ENCODE results near the gene HAS3.

The HAS3 gene

DNA sequence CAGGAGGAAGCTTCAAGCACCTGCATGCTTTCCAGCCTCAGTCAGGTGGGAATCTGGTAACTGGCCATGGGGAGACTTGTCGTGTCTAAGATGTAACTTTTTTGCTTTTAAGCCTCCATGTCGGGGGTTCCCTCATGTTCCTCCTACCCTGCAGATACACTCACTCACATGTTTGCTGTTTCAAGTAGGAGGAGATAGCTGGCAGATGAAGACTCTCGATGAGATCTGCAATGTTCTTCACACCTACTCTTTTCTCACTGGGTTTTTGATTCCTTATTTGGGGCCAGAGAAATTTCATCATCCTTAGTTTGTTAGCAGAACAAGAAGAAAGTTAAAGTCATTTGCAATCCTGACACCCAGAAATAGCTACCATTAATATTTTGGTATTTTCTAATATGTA is 51.7 kb downstream of the HAS3 start:
- no peak for DNase-seq

- no peak for DNase-seq
These were observed 54.7 kb downstream of the HAS3 start for GRCh38 chr16:69160192-69160591.

GRCh38 chr16:69165584-69165983 is 60.1 kb downstream of the HAS3 start:
- no peak for DNase-seq

GRCh38 chr16:69166221-69166833 is 60.9 kb downstream of the HAS3 start:
- DNase-seq, result no peak

- no peak for DNase-seq
These were observed 61.8 kb downstream of the HAS3 start for GRCh38 chr16:69166946-69167930.

All from NCI-H2227 treated with DMSO at 0.1 percent for 48 hours (cell line).